GM12864 (cell line): ENCODE data around the gene CHST11.
A peak's percentile ranks its signal among the peaks of the same experiment; 100 is the strongest.

Source experiments
- DNase-seq: peaks from one replicate; pipeline ENCODE4 v3.0.0-alpha.2; 2011; ENCODE audit warnings: low read depth
- H3K4me3 ChIP-seq: 2 replicates; pipeline ENCODE4 v1.5.1; 2011; ENCODE audit warnings: mild to moderate bottlenecking, low read depth, low read length, control low read depth
- CTCF ChIP-seq: IDR thresholded peaks from 2 replicates; pipeline ENCODE4 v1.5.1; 2011; ENCODE audit warnings: low read depth, mild to moderate bottlenecking, moderate library complexity, low read length, control low read depth, inconsistent platforms; ENCODE audit errors: missing control alignments

The CHST11 gene

DNA sequence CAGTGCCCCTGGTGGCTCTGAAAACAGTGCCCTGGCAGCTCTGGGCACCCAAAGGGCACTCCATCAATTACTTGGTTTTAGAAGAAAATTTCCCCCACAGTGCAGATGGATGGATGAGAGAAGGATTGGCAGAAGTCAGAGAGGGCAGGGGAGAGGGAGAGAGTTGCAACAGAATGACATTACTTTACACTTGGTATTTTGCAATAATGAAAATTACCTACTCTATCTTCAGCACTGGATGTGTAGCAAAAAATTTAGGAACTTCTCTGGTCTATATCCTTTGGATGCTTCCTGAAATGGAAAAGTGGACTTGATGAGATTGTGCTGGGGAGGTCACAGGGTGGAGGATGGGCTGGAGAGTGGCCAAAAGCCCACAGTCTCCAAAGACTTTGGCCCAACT, 193.2 kb downstream of the CHST11 start:
- no peak overlapping the region for H3K4me3 ChIP-seq
- TF ChIP-seq CTCF = no peak
- DNase-seq = no peak

DNA sequence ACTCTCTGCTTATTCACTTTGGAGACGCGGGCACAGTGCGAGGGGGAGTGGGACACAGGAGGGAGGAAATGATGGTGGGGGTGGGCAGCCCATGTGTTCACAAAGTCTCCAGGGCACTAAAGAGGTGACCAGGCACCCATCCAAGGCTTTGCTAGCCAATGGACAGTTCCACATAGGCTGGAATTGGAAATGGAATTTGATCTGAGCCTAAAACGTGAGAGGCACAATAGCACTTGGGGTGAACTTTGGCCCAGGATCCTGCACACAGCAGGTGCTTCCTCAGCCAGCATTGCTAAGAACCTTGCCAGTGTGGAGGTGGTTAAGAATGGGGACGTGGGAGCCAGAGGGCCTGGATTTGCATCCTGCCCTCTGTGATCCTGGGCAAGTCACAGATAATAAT, 193.8 kb downstream of the CHST11 start:
- TF ChIP-seq CTCF = no peak
- DNase-seq = no peak
- H3K4me3 ChIP-seq = no peak overlapping the region

- no peak overlapping the region for H3K4me3 ChIP-seq
- TF ChIP-seq CTCF = no peak
- DNase-seq = no peak
These were observed 195.1 kb downstream of the CHST11 start for GRCh38 chr12:104651811-104652210.

DNA sequence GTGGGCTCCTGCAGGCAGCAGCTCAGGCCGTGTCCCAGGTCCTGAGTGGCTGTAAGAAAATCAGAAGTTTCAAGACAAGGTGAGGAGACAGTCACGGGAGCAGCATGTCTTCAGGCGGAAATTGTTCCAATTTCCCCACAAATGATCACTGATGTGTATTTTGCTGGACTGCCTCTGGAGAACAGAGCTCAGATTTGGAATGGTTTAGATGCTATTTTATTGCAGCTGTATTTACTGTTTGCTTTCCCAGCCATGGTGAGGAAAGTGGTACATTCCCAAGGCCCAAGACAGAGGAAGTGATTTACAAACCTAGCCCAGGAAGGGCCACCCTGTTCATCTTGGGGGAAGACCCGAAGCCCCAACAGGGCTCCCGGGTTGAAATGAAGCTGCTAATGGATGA, 195.6 kb downstream of the CHST11 start:
- H3K4me3 ChIP-seq = no peak overlapping the region
- TF ChIP-seq CTCF = no peak
- no peak for DNase-seq

DNA sequence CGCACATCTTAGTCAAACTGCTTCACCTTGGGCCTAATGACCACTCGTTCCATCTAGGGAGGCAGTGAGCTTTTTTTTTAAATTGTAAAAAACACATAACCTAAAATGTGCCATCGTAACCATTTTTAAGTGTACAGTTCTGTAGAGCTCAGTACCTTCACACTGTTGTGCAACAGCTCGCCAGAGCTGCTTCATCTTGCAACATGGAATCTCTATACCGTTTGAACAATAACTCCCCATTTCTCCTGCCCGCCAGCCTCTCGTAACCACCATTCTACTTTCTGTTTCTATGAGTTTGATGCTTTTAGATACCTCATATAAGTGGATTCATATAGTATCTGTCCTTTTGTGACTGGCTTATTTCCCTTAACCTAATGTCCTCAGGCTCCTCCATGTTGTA, 196.2 kb downstream of the CHST11 start:
- no peak for DNase-seq
- H3K4me3 ChIP-seq = no peak overlapping the region
- TF ChIP-seq CTCF = no peak

GRCh38 chr12:104653730-104654664, 197.2 kb downstream of the CHST11 start:
- TF ChIP-seq CTCF = peak; percentile 72
- H3K4me3 ChIP-seq = no peak overlapping the region
- peak; percentile 16 for DNase-seq
